Neuronal stem cell (in vitro differentiated cells): ENCODE measurements around the gene UBE2M.
A peak's percentile ranks its signal among the peaks of the same experiment; 100 is the strongest.

Experiments used
- DNase-seq: peaks from one replicate; pipeline ENCODE4 v3.0.0-alpha.2; 2013; ENCODE audit warnings: low spot score
- H2AFZ ChIP-seq: one replicate; pipeline ENCODE4 v1.6.1; 2013; ENCODE audit warnings: mild to moderate bottlenecking, low read length, inconsistent platforms
- H2AK5ac ChIP-seq: 2 replicates; pipeline ENCODE4 v1.6.1; 2013; ENCODE audit warnings: low read depth, mild to moderate bottlenecking, inconsistent platforms, low read length, moderate library complexity, mixed read lengths
- H2BK120ac ChIP-seq: 2 replicates; pipeline ENCODE4 v1.6.1; 2013; ENCODE audit warnings: low read depth, mild to moderate bottlenecking, inconsistent platforms, low read length, moderate library complexity, mixed read lengths
- H2BK12ac ChIP-seq: one replicate; pipeline ENCODE4 v1.6.1; 2013; ENCODE audit warnings: low read length, inconsistent platforms
- H2BK15ac ChIP-seq: 2 replicates; pipeline ENCODE4 v1.6.1; 2013; ENCODE audit warnings: mild to moderate bottlenecking, low read length, inconsistent platforms, mixed read lengths
- H2BK5ac ChIP-seq: one replicate; pipeline ENCODE4 v1.6.1; 2013; ENCODE audit warnings: inconsistent platforms, mild to moderate bottlenecking, low read length, moderate library complexity
- H3K14ac ChIP-seq: one replicate; pipeline ENCODE4 v1.6.1; 2013; ENCODE audit warnings: low read length, inconsistent platforms
- H3K18ac ChIP-seq: 2 replicates; pipeline ENCODE4 v1.6.1; 2013; ENCODE audit warnings: low read length, inconsistent platforms
- H3K23ac ChIP-seq: 2 replicates; pipeline ENCODE4 v1.6.1; 2013; ENCODE audit warnings: low read depth, mild to moderate bottlenecking, mixed read lengths, low read length, inconsistent platforms; ENCODE audit not compliant: poor library complexity
- H3K27ac ChIP-seq: replicated peaks from 3 replicates; pipeline ENCODE4 v1.5.1; 2013; ENCODE audit warnings: low read length, inconsistent platforms
- H3K27me3 ChIP-seq, 3 experiments: 2 replicates each; pipeline ENCODE4 v1.6.1; 2013; ENCODE audit warnings: low read length in 3 of 3, mild to moderate bottlenecking in 2 of 3, inconsistent platforms in 1 of 3, low read depth in 1 of 3, mixed read lengths in 1 of 3, moderate library complexity in 1 of 3; ENCODE audit not compliant: control insufficient read depth in 3 of 3, insufficient read depth in 3 of 3
- H3K36me3 ChIP-seq, 2 donors: replicated peaks in 1 of 2; 2 replicates each; pipeline ENCODE4 v1.6.1; 2013; ENCODE audit warnings: low read length in 2 of 2; ENCODE audit not compliant: control insufficient read depth in 2 of 2, insufficient read depth in 2 of 2
- H3K4ac ChIP-seq: 2 replicates; pipeline ENCODE4 v1.6.1; 2013; ENCODE audit warnings: inconsistent platforms, mild to moderate bottlenecking, low read length, moderate library complexity
- H3K4me1 ChIP-seq, 2 donors: 1 replicate in 1 of 2; 2 replicates in 1 of 2; pipeline ENCODE4 v1.6.1; 2013; ENCODE audit warnings: low read length in 2 of 2, low read depth in 1 of 2; ENCODE audit not compliant: control insufficient read depth in 2 of 2, insufficient read depth in 1 of 2
- H3K4me2 ChIP-seq: one replicate; pipeline ENCODE4 v1.6.1; 2013; ENCODE audit warnings: mild to moderate bottlenecking, low read length, inconsistent platforms; ENCODE audit not compliant: insufficient read depth, poor library complexity, severe bottlenecking
- H3K4me3 ChIP-seq, 2 donors: 2 replicates each; pipeline ENCODE4 v1.5.1; 2013; ENCODE audit warnings: low read length in 2 of 2, mild to moderate bottlenecking in 2 of 2, inconsistent platforms in 1 of 2, moderate library complexity in 1 of 2
- H3K79me1 ChIP-seq: one replicate; pipeline ENCODE4 v1.6.1; 2013; ENCODE audit warnings: low read depth, mild to moderate bottlenecking, inconsistent platforms, low read length, moderate library complexity
- H3K9ac ChIP-seq: one replicate; pipeline ENCODE4 v1.6.1; 2013; ENCODE audit warnings: mild to moderate bottlenecking, low read depth, low read length, inconsistent platforms; ENCODE audit not compliant: poor library complexity
- H3K9me3 ChIP-seq, 2 donors: replicated peaks in 1 of 2; 2 replicates each; pipeline versions ENCODE3 to v1.6.1; 2013; ENCODE audit warnings: low read length in 2 of 2, mild to moderate bottlenecking in 2 of 2, inconsistent platforms in 1 of 2, low read depth in 1 of 2, mixed read lengths in 1 of 2, moderate library complexity in 1 of 2; ENCODE audit not compliant: control insufficient read depth in 2 of 2, insufficient read depth in 1 of 2
- H4K8ac ChIP-seq: one replicate; pipeline ENCODE4 v1.6.1; 2013; ENCODE audit warnings: low read depth, mild to moderate bottlenecking, inconsistent platforms, low read length, moderate library complexity
- H4K91ac ChIP-seq: one replicate; pipeline ENCODE4 v1.6.1; 2013; ENCODE audit warnings: low read length, low read depth, mild to moderate bottlenecking, inconsistent platforms; ENCODE audit not compliant: poor library complexity
- WGBS, 2 donors: extraction: QIAGEN DNeasy Blood & Tissue Kit; methylation state at CpG; one replicate each; pipeline ENCODE4 v1.1.7; 2013; ENCODE audit warnings: missing lambda C conversion rate in 2 of 2, mixed read lengths in 1 of 2; ENCODE audit not compliant: insufficient read length in 2 of 2, insufficient replicate concordance in 1 of 2; ENCODE audit errors: extremely low coverage in 2 of 2; 5-methylcytosine and 5-hydroxymethylcytosine counted together

The UBE2M gene

DNA sequence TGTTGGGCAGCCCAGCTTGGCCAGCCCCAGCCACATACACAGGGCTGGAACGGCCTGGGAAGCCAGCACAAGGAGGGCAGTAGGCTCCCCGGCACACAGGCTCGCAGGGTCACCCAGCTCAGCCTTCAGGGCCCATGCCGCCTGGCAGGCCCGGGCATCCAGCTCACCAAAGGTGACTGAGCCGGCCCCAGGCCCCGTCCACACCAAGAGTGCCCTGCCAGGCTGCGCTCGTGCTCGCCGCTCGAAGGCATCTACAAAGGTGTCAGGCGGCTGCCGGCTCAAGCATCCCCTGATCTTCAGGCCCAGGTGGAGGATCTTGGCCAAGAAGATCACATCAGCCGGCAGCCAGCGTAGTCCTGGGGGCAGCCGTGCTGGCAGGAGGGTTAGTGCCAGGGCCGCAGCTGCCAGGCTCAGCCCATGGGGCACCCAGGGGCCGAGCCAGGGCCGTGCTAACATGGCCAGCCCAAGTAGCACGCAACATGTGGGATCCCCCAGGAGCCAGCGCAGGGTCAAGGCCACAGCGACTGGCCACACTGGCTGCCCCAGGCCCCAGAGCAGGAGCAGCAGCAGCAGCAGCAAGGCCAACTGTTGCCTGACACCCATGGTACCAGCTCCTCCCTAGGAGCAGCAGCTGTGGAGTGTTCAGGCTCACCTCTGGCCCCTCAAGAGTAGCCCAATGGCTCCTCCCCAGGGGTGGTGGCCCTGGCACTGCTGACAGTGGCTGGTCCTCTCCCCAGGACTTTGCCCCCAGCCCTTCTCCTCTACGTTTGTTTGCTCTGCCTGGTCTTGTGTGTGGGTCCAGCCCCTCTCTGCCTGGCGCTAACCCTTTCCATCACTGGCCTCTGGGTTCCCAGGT, 46.8 kb downstream of the UBE2M start, which contains the start of gene SLC27A5:
TSS of gene SLC27A5 (minus strand) at position 640 of the 856 bp plus-strand sequence. CDS start at position 603, 37 bp downstream.
- peaks cover under 1% of the 10 kb centered on the region for H3K79me1 ChIP-seq
- DNase-seq = no peak
- H3K9me3 ChIP-seq = no peaks in the 10 kb centered on the region
- peak within 1 kb of the TSS; percentile 43 for H4K8ac ChIP-seq
- peaks cover 16 to 36% of the 10 kb centered on the region in 2 donors for H3K36me3 ChIP-seq
- H3K27ac ChIP-seq = no peak within 1 kb of the TSS
- H4K91ac ChIP-seq = no peak within 1 kb of the TSS
- H3K4me3 ChIP-seq = peak within 1 kb of the TSS in 1 of 2 donors; percentile 14
- no peak within 1 kb of the TSS for H2BK12ac ChIP-seq
- H3K18ac ChIP-seq = no peak within 1 kb of the TSS
- peaks cover 0 to 9% of the 10 kb centered on the region in 2 donors for H3K4me1 ChIP-seq
- peak within 1 kb of the TSS; percentile 56 for H3K14ac ChIP-seq
- H2BK15ac ChIP-seq = no peak within 1 kb of the TSS
- H3K4ac ChIP-seq = peak within 1 kb of the TSS; percentile 45
- H3K4me2 ChIP-seq = no peak within 1 kb of the TSS
- no peak within 1 kb of the TSS for H2BK120ac ChIP-seq
- H3K27me3 ChIP-seq = no peaks in the 10 kb centered on the region
- H3K9ac ChIP-seq = peak within 1 kb of the TSS; percentile 30
- peak within 1 kb of the TSS; percentile 67 for H3K23ac ChIP-seq
- H2AFZ ChIP-seq = no peak within 1 kb of the TSS
- WGBS, 2 donors = no CpG with 5 or more reads among the region's 25 CpGs
- H2BK5ac ChIP-seq = no peak within 1 kb of the TSS
- peak within 1 kb of the TSS; percentile 56 for H2AK5ac ChIP-seq

DNA sequence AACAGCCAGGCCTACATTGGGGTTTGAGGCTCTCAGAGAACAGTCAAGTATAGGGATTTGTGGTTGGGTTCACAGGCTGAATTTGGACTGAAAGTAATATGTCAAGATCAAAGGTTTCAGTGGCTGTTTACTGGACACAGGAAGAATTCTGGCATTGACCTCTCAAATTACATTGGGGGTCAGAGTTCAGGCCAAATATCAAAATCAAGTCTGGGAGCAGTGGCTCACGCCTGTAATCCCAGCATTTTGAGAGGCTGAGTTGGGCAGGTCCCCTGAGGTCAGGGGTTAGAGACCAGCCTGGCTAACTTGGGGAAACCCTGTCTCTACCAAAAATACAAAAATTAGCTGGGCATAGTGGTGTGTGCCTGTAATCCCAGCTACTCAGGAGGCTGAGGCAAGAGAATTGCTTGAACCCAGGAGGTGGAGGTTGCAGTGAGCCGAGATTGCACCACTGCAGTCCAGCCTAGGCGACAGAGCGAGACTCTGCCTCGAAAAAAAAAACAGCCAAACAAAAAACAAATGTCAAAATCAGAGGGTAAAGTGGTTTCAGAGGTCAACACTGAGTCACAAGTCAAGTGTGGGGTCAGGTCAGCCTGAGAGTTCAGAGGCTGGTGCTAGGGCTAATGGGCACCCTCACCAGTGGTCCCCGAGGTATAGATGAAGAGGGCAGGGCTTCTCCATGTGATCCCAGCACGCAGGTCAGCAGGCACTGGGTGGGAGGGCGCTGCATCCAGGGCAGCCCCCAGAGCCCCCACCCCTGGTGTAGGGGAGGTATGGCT, 48.1 kb downstream of the UBE2M start:
- Histone ChIP-seq H2BK120ac (no peak overlapping the region), H3K4me1 (peaks cover 0 to 6% of the 10 kb centered on the region in 2 donors), H3K4ac (no peak overlapping the region), H3K9ac (no peak overlapping the region), H4K91ac (no peak overlapping the region), H2BK5ac (no peak overlapping the region), H3K14ac (no peak overlapping the region), H3K36me3 (peaks cover 5 to 24% of the 10 kb centered on the region in 2 donors), H3K4me2 (no peak overlapping the region), H3K23ac (no peak overlapping the region), H3K18ac (no peak overlapping the region), H4K8ac (no peak overlapping the region), H2BK15ac (no peak overlapping the region), H3K27ac (no peak overlapping the region), H2BK12ac (no peak overlapping the region), H3K79me1 (no peaks in the 10 kb centered on the region), H3K27me3 (no peaks in the 10 kb centered on the region), H2AK5ac (no peak overlapping the region), H2AFZ (no peak overlapping the region), H3K9me3 (no peaks in the 10 kb centered on the region), H3K4me3 (no peak overlapping the region)
- no CpG with 5 or more reads among the region's 8 CpGs for WGBS, 2 donors
- no peak for DNase-seq

DNA sequence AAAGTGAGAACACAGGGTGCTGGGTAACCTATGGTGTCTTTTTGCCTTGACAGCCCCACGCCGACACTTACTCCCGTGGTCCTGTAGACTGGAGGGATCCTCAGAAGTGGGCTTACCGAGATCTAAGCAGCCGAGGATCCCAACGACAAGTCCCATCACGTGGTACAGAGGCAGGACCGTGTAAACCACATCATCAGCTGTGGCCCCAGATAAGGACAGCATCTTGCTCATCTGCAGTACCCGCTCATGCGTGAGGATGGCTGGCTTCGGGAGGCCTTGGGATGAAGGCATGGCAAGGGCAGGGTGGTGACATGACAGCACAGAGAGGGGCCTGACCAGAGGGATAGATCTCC, 48.7 kb downstream of the UBE2M start:
- no CpG with 5 or more reads among the region's 11 CpGs for WGBS, 2 donors
- H2BK12ac ChIP-seq = no peak overlapping the region
- no peak overlapping the region for H4K91ac ChIP-seq
- no peak overlapping the region for H3K14ac ChIP-seq
- H3K4me1 ChIP-seq = peaks cover 0 to 6% of the 10 kb centered on the region in 2 donors
- H3K36me3 ChIP-seq = peaks cover 5 to 21% of the 10 kb centered on the region in 2 donors
- H3K27me3 ChIP-seq = no peaks in the 10 kb centered on the region
- no peak overlapping the region for H2AFZ ChIP-seq
- H3K4me3 ChIP-seq = no peak overlapping the region
- no peak overlapping the region for H4K8ac ChIP-seq
- no peak overlapping the region for H2AK5ac ChIP-seq
- DNase-seq = no peak
- no peak overlapping the region for H3K18ac ChIP-seq
- no peak overlapping the region for H3K4ac ChIP-seq
- no peak overlapping the region for H2BK5ac ChIP-seq
- H3K27ac ChIP-seq = no peak overlapping the region
- H3K9ac ChIP-seq = no peak overlapping the region
- no peaks in the 10 kb centered on the region for H3K79me1 ChIP-seq
- H3K23ac ChIP-seq = no peak overlapping the region
- no peak overlapping the region for H2BK15ac ChIP-seq
- H2BK120ac ChIP-seq = no peak overlapping the region
- no peak overlapping the region for H3K4me2 ChIP-seq
- H3K9me3 ChIP-seq = no peaks in the 10 kb centered on the region
